NT2/D1 (cell line): ENCODE measurements around the gene LCNL1.
A peak's percentile ranks its signal among the peaks of the same experiment; 100 is the strongest.

ENCODE experiments used
- DNase-seq: peaks from one replicate; pipeline ENCODE4 v3.0.0-alpha.2; 2011; ENCODE audit warnings: low read depth, low spot score
- H3K27me3 ChIP-seq: 2 replicates; pipeline ENCODE4 v1.6.0; 2011; ENCODE audit warnings: mild to moderate bottlenecking; ENCODE audit not compliant: insufficient read length, insufficient read depth
- H3K36me3 ChIP-seq: 2 replicates; pipeline ENCODE4 v1.6.1; 2011; ENCODE audit warnings: mild to moderate bottlenecking, low read length, mixed read lengths; ENCODE audit not compliant: insufficient read depth, insufficient read length
- H3K4me1 ChIP-seq: 2 replicates; pipeline ENCODE4 v1.5.1; 2011; ENCODE audit not compliant: insufficient read depth, insufficient read length
- H3K4me3 ChIP-seq: 2 replicates; pipeline ENCODE4 v1.5.1; 2011; ENCODE audit warnings: low read depth; ENCODE audit not compliant: insufficient read length
- H3K9ac ChIP-seq: 2 replicates; pipeline ENCODE4 v1.6.0; 2011; ENCODE audit warnings: low read depth; ENCODE audit not compliant: insufficient read length
- H3K9me3 ChIP-seq: 2 replicates; pipeline ENCODE4 v1.5.1; 2011; ENCODE audit warnings: mild to moderate bottlenecking, low read length; ENCODE audit not compliant: insufficient read depth
- SUZ12 ChIP-seq: IDR thresholded peaks from 2 replicates; pipeline ENCODE4 v1.6.1; 2011; ENCODE audit not compliant: insufficient read length, insufficient read depth; ENCODE audit errors: extremely low read depth
- YY1 ChIP-seq: IDR thresholded peaks from 2 replicates; pipeline ENCODE4 v1.6.1; 2011; ENCODE audit not compliant: insufficient read length, insufficient read depth
- ZNF274 ChIP-seq: IDR thresholded peaks from 2 replicates; pipeline ENCODE4 v1.6.1; 2011; ENCODE audit warnings: mild to moderate bottlenecking, low read depth, low read length

The LCNL1 gene

GRCh38 chr9:136982232-136983051, at the start of gene LCNL1:
Gene LCNL1 (plus strand): TSS chr9:136982993. CDS start chr9:136983587, 594 bp downstream.
- Histone ChIP-seq H3K9me3 (no peaks in the 10 kb centered on the region), H3K9ac (peak within 1 kb of the TSS; percentile 32), H3K4me1 (peaks cover 46% of the 10 kb centered on the region), H3K27me3 (peaks cover 5% of the 10 kb centered on the region), H3K4me3 (no peak within 1 kb of the TSS), H3K36me3 (no peaks in the 10 kb centered on the region)
- DNase-seq = no peak
- no peak for TF ChIP-seq YY1
- TF ChIP-seq SUZ12 = no peak
- no peak for TF ChIP-seq ZNF274

GRCh38 chr9:136934277-136934676, 48.5 kb upstream of the LCNL1 start:
- peaks cover 6% of the 10 kb centered on the region; the same call in 1 of the 2 replicates for H3K9me3 ChIP-seq
- DNase-seq = no peak
- TF ChIP-seq YY1 (no peak), SUZ12 (no peak), ZNF274 (no peak)
- H3K4me1 ChIP-seq = peaks cover 12% of the 10 kb centered on the region
- H3K4me3 ChIP-seq = no peak overlapping the region
- H3K27me3 ChIP-seq = no peaks in the 10 kb centered on the region
- peaks cover 50% of the 10 kb centered on the region for H3K36me3 ChIP-seq
- no peak overlapping the region for H3K9ac ChIP-seq

GRCh38 chr9:136935651-136936050, 47.1 kb upstream of the LCNL1 start:
- Histone ChIP-seq H3K27me3 (no peaks in the 10 kb centered on the region), H3K4me3 (no peak overlapping the region), H3K36me3 (peaks cover 52% of the 10 kb centered on the region), H3K9me3 (peaks cover 6% of the 10 kb centered on the region; the same call in 1 of the 2 replicates), H3K4me1 (peaks cover 14% of the 10 kb centered on the region), H3K9ac (no peak overlapping the region)
- no peak for DNase-seq
- no peak for TF ChIP-seq SUZ12
- no peak for TF ChIP-seq ZNF274
- no peak for TF ChIP-seq YY1

- Histone ChIP-seq H3K36me3 (peaks cover 57% of the 10 kb centered on the region), H3K9ac (no peak overlapping the region), H3K4me3 (no peak overlapping the region), H3K4me1 (peaks cover 14% of the 10 kb centered on the region), H3K9me3 (no peaks in the 10 kb centered on the region), H3K27me3 (no peaks in the 10 kb centered on the region)
- no peak for DNase-seq
- TF ChIP-seq YY1 (no peak), SUZ12 (no peak), ZNF274 (no peak)
Observed at GRCh38 chr9:136936645-136937170, 46.1 kb upstream of the LCNL1 start.

GRCh38 chr9:136937186-136938001, 45.4 kb upstream of the LCNL1 start:
- Histone ChIP-seq H3K36me3 (peaks cover 64% of the 10 kb centered on the region), H3K27me3 (no peaks in the 10 kb centered on the region), H3K4me3 (no peak overlapping the region), H3K4me1 (peaks cover 14% of the 10 kb centered on the region), H3K9ac (peak overlapping the region; percentile 24), H3K9me3 (no peaks in the 10 kb centered on the region)
- DNase-seq = no peak
- TF ChIP-seq YY1 (no peak), SUZ12 (no peak)

GRCh38 chr9:136939431-136939995, 43.3 kb upstream of the LCNL1 start:
- H3K4me3 ChIP-seq = no peak overlapping the region
- peaks cover 18% of the 10 kb centered on the region for H3K4me1 ChIP-seq
- DNase-seq = no peak
- peaks cover 63% of the 10 kb centered on the region for H3K36me3 ChIP-seq
- no peak overlapping the region for H3K9ac ChIP-seq
- no peak for TF ChIP-seq SUZ12
- TF ChIP-seq ZNF274 = no peak
- TF ChIP-seq YY1 = no peak
- no peaks in the 10 kb centered on the region for H3K27me3 ChIP-seq
- H3K9me3 ChIP-seq = no peaks in the 10 kb centered on the region
